IMR-90 (cell line): Measurements from ENCODE around the gene PITPNM3. TPM values are rescaled to one million over a fixed set of nuclear protein-coding genes. Genes with fewer than 3 reads are reported as not detected.
A peak's percentile ranks its signal among the peaks of the same experiment; 100 is the strongest.

Source experiments
- ATAC-seq: fragments of 200-7000 bp; cut with Tn5 transposase; 2 replicates; pipeline ENCODE4 v1.9.1; 2020; ENCODE audit warnings: low read depth, mild to moderate bottlenecking, moderate library complexity
- BruUV-seq: library from RNA; stranded (reverse); fragments of 400-500 nt; replicated peaks from 2 replicates; lab custom pipeline; 2021; lab: Mats Ljungman, UMichigan
- CTCF ChIA-PET: fragments of 300-600 bp; formaldehyde crosslinking; extraction: SDS; loops from one replicate; lab custom pipeline; 2021; ENCODE audit warnings: antibody characterized with exemption; lab: Yijun Ruan, JAX
- POLR2A ChIA-PET: fragments of 300-600 bp; sonication (Branson Sonifier 250); formaldehyde crosslinking; loops from one replicate; lab custom pipeline; 2022; ENCODE audit warnings: antibody characterized with exemption; ENCODE audit not compliant: unreplicated experiment; lab: Charles Lee
- DNase-seq: peaks from one replicate; pipeline ENCODE4 v3.0.0; 2013
- H2AFZ ChIP-seq: replicated peaks from 2 replicates; pipeline ENCODE3; 2013; ENCODE audit warnings: low read length, mild to moderate bottlenecking; ENCODE audit not compliant: poor library complexity
- H2AK5ac ChIP-seq: 2 replicates; pipeline ENCODE4 v1.6.1; 2013; ENCODE audit warnings: low read depth, low read length, inconsistent platforms
- H2AK9ac ChIP-seq: replicated peaks from 2 replicates; pipeline ENCODE3; 2013; ENCODE audit warnings: mild to moderate bottlenecking, low read depth, low read length, moderate library complexity; ENCODE audit not compliant: poor library complexity
- H2BK120ac ChIP-seq: 2 replicates; pipeline ENCODE4 v1.6.1; 2013; ENCODE audit warnings: low read depth, low read length, inconsistent platforms
- H2BK15ac ChIP-seq: 3 replicates; pipeline ENCODE4 v1.6.1; 2013; ENCODE audit warnings: low read depth, low read length, inconsistent platforms
- H2BK20ac ChIP-seq: 2 replicates; pipeline ENCODE4 v1.6.1; 2013; ENCODE audit warnings: low read depth, mild to moderate bottlenecking, inconsistent platforms, low read length, moderate library complexity
- H2BK5ac ChIP-seq: 2 replicates; pipeline ENCODE4 v1.6.1; 2013; ENCODE audit warnings: mild to moderate bottlenecking, low read depth, low read length, inconsistent platforms; ENCODE audit not compliant: poor library complexity, severe bottlenecking
- H3K14ac ChIP-seq: replicated peaks from 2 replicates; pipeline ENCODE4 v1.6.1; 2013; ENCODE audit warnings: low read depth, low read length, inconsistent platforms
- H3K18ac ChIP-seq: 2 replicates; pipeline ENCODE4 v1.6.1; 2013; ENCODE audit warnings: low read depth, low read length, control low read depth
- H3K23ac ChIP-seq: 2 replicates; pipeline ENCODE4 v1.6.1; 2013; ENCODE audit warnings: low read depth, low read length, inconsistent platforms
- H3K27ac ChIP-seq: 2 replicates; pipeline ENCODE4 v1.5.1; 2013; ENCODE audit warnings: mild to moderate bottlenecking, control low read depth, low read length; ENCODE audit not compliant: insufficient read depth
- H3K27me3 ChIP-seq: 2 replicates; pipeline ENCODE4 v1.6.1; 2013; ENCODE audit warnings: low read length; ENCODE audit not compliant: control insufficient read depth, insufficient read depth
- H3K36me3 ChIP-seq: 2 replicates; pipeline ENCODE4 v1.6.1; 2013; ENCODE audit warnings: low read length, mixed read lengths; ENCODE audit not compliant: control insufficient read depth, insufficient read depth
- H3K4ac ChIP-seq: 2 replicates; pipeline ENCODE4 v1.6.1; 2013; ENCODE audit warnings: low read depth, low read length, inconsistent platforms
- H3K4me1 ChIP-seq: 2 replicates; pipeline ENCODE4 v1.6.1; 2013; ENCODE audit warnings: low read length, mixed read lengths; ENCODE audit not compliant: control insufficient read depth, insufficient read depth
- H3K4me2 ChIP-seq: 2 replicates; pipeline ENCODE4 v1.6.1; 2013; ENCODE audit warnings: low read depth, mild to moderate bottlenecking, control low read depth, low read length, moderate library complexity
- H3K4me3 ChIP-seq: 2 replicates; pipeline ENCODE4 v1.5.1; 2013; ENCODE audit warnings: low read depth, mild to moderate bottlenecking, control low read depth, low read length, moderate library complexity; ENCODE audit not compliant: insufficient read depth
- H3K56ac ChIP-seq: 2 replicates; pipeline ENCODE4 v1.6.1; 2013; ENCODE audit warnings: low read length, inconsistent platforms; ENCODE audit not compliant: insufficient read depth; ENCODE audit errors: extremely low read depth
- H3K79me1 ChIP-seq, 2 experiments: 2 replicates each; pipeline ENCODE4 v1.6.1; 2013; ENCODE audit warnings: low read length in 2 of 2, inconsistent platforms in 1 of 2, low read depth in 1 of 2
- H3K9ac ChIP-seq: 2 replicates; pipeline ENCODE4 v1.6.1; 2013; ENCODE audit warnings: low read depth, low read length, control low read depth
- H3K9me1 ChIP-seq: 2 replicates; pipeline ENCODE4 v1.6.1; 2013; ENCODE audit warnings: low read length, inconsistent platforms; ENCODE audit not compliant: insufficient read depth
- H3K9me3 ChIP-seq: 2 replicates; pipeline ENCODE4 v1.6.1; 2013; ENCODE audit warnings: low read length; ENCODE audit not compliant: control insufficient read depth, insufficient read depth
- H4K20me1 ChIP-seq: 2 replicates; pipeline ENCODE4 v1.6.1; 2013; ENCODE audit warnings: low read length, inconsistent platforms; ENCODE audit not compliant: insufficient read depth
- H4K5ac ChIP-seq: 2 replicates; pipeline ENCODE4 v1.6.1; 2013; ENCODE audit warnings: mild to moderate bottlenecking, low read depth, low read length, control low read depth
- H4K8ac ChIP-seq, 2 experiments: 2 replicates each; pipeline ENCODE4 v1.6.1; 2013; ENCODE audit warnings: low read depth in 2 of 2, low read length in 2 of 2, control low read depth in 1 of 2, inconsistent platforms in 1 of 2
- H4K91ac ChIP-seq: 2 replicates; pipeline ENCODE4 v1.6.1; 2013; ENCODE audit warnings: low read depth, low read length, inconsistent platforms; ENCODE audit not compliant: insufficient read depth
- CTCF ChIP-seq: conservative IDR thresholded peaks from 2 replicates; pipeline ENCODE4 v1.5.1; 2012; ENCODE audit warnings: mild to moderate bottlenecking, low read depth, low read length, improper control_type of control experiment
- SMC3 ChIP-seq: fragments of 150-350 bp; IDR thresholded peaks from 2 replicates; pipeline ENCODE4 v1.6.1; 2016; ENCODE audit warnings: low read depth, mild to moderate bottlenecking, antibody characterized with exemption, low read length, moderate library complexity
- WGBS, 2 experiments: methylation state at CpG; one replicate each; pipeline versions ENCODE4 v1.1.5 to v1.1.7; 2013; ENCODE audit warnings: missing lambda C conversion rate in 2 of 2; ENCODE audit not compliant: insufficient read length in 1 of 2; ENCODE audit errors: extremely low coverage in 2 of 2; 5-methylcytosine and 5-hydroxymethylcytosine counted together
- dilution Hi-C: fragments of 300-500 bp; cut with HindIII; formaldehyde crosslinking; loops from one replicate; pipeline ENCODE4 v1.14.3; 2018; ENCODE audit warnings: low sequenced_read_pairs; ENCODE audit not compliant: unreplicated experiment
- in situ Hi-C: fragments of 300-500 bp; cut with MboI; formaldehyde crosslinking; loops from 3 replicates; pipeline ENCODE4 v1.14.3; 2019; ENCODE audit warnings: low sequenced_read_pairs, inconsistent platforms, mixed read lengths
- intact Hi-C: fragments of 100-400 bp; cut with micrococcal nuclease; formaldehyde crosslinking; loops from 2 replicates; pipeline ENCODE4 v1.10.0; 2022
- polyA plus RNA-seq, 3 experiments: library from polyadenylated mRNA; depleted of rRNA; stranded (reverse); fragments of >200 nt; gene quantifications; 2 replicates each; pipeline ENCODE4 v1.2.3, GENCODE V29; 2012; ENCODE audit warnings: low replicate concordance in 1 of 3
- total RNA-seq: library from RNA; depleted of rRNA; stranded (reverse); fragments of >200 nt; gene quantifications from 2 replicates; pipeline ENCODE4 v1.2.3, GENCODE V29; 2012

Gene PITPNM3
- total and polyA plus RNA-seq, 2 of the 4 experiments (the other 2 are of a cell fraction): 0.54 to 1.7 TPM

GRCh38 chr17:6495450-6496115, 60.8 kb downstream of the PITPNM3 start:
- Histone ChIP-seq H3K14ac (no peak overlapping the region), H3K27ac (no peak overlapping the region), H3K4ac (no peak overlapping the region), H2BK120ac (no peak overlapping the region), H3K27me3 (peaks cover 10% of the 10 kb centered on the region; the same call in 1 of the 2 replicates), H3K23ac (no peak overlapping the region), H2BK15ac (no peak overlapping the region), H2AFZ (no peak overlapping the region), H4K20me1 (no peaks in the 10 kb centered on the region), H3K9me3 (no peaks in the 10 kb centered on the region), H2AK5ac (no peak overlapping the region), H2BK20ac (no peak overlapping the region), H2BK5ac (no peak overlapping the region), H3K79me1 (no peaks in the 10 kb centered on the region), H4K8ac (no peak overlapping the region), H3K56ac (no peak overlapping the region), H3K36me3 (no peaks in the 10 kb centered on the region), H3K9ac (no peak overlapping the region), H3K4me2 (no peak overlapping the region), H3K4me3 (no peak overlapping the region), H3K9me1 (peaks cover 3% of the 10 kb centered on the region; the same call in 1 of the 2 replicates), H4K5ac (no peak overlapping the region), H4K91ac (no peak overlapping the region), H3K18ac (no peak overlapping the region), H3K4me1 (peaks cover 5% of the 10 kb centered on the region), H2AK9ac (no peak overlapping the region)
- 75% methylated on average over 3 of the region's 15 CpGs; no CpG with 5 or more reads in 1 of the 2 experiments for WGBS, 2 experiments
- POLR2A ChIA-PET: no interaction called here
- intact Hi-C loops: no loop called here
- DNase-seq (no peak), ATAC-seq (no peak)
- TF ChIP-seq SMC3 (no peak), CTCF (0 out of 2 replicates have a peak, but pooled peaks have one; percentile 8)
- no TSS peak for BruUV-seq
- in situ Hi-C loops: no loop called here
- CTCF ChIA-PET: no interaction called here
- dilution Hi-C loops: no loop called here
